Right lobe of liver (tissue), 4 donors: ENCODE data around the gene SRPK1.

Experiments used
- CTCF ChIP-seq, 4 donors: fragments of 200-600 bp in 3 of 4; fragments of 450-650 bp in 1 of 4; IDR thresholded peaks; one replicate each; pipeline versions ENCODE4 v1.5.1 to v1.8.0; 2016 to 2022; ENCODE audit warnings: antibody characterized with exemption in 4 of 4, mild to moderate bottlenecking in 2 of 4
- POLR2A ChIP-seq: fragments of 450-650 bp; IDR thresholded peaks from one replicate; pipeline ENCODE4 v1.6.1; 2017; ENCODE audit warnings: antibody characterized with exemption, mild to moderate bottlenecking
- donor health status: DM: no; HTN: no; CAD: no.
- donor health status: DM: no; HTN: no; CAD: no.
- donor health status: DM: no; HTN: yes; CAD: no.

- TF ChIP-seq POLR2A (no peak), CTCF (IDR thresholded peaks at IDR 0.05) (no peak)
Measured at GRCh38 chr6:35900448-35900847, 20.4 kb downstream of the SRPK1 start.
